H9 (cell line): ENCODE measurements around the gene IQSEC1. TPM values are rescaled to one million over a fixed set of nuclear protein-coding genes. Genes with fewer than 3 reads are reported as not detected.

Experiments
- DNase-seq: peaks from one replicate; pipeline ENCODE4 v3.0.0-alpha.2; 2017
- H2AFZ ChIP-seq: one replicate; pipeline ENCODE4 v1.6.1; 2013; ENCODE audit warnings: mild to moderate bottlenecking, low read length, control low read depth, moderate library complexity
- H2AK5ac ChIP-seq: 2 replicates; pipeline ENCODE4 v1.6.1; 2013; ENCODE audit warnings: low read length, control low read depth, mixed read lengths; ENCODE audit not compliant: insufficient read length
- H2BK120ac ChIP-seq: one replicate; pipeline ENCODE4 v1.6.1; 2013; ENCODE audit warnings: low read depth, mild to moderate bottlenecking, low read length, control low read depth, inconsistent platforms; ENCODE audit not compliant: poor library complexity, severe bottlenecking
- H2BK12ac ChIP-seq: 2 replicates; pipeline ENCODE4 v1.6.1; 2013; ENCODE audit warnings: low read length, control low read depth, mixed read lengths, low read depth; ENCODE audit not compliant: insufficient read length
- H2BK15ac ChIP-seq: 2 replicates; pipeline ENCODE4 v1.6.1; 2013; ENCODE audit warnings: low read depth, low read length, control low read depth
- H2BK20ac ChIP-seq: one replicate; pipeline ENCODE4 v1.6.1; 2013; ENCODE audit warnings: low read depth, mild to moderate bottlenecking, low read length, control low read depth, inconsistent platforms; ENCODE audit not compliant: poor library complexity, severe bottlenecking
- H2BK5ac ChIP-seq: 2 replicates; pipeline ENCODE4 v1.6.1; 2013; ENCODE audit warnings: low read length, control low read depth, mixed read lengths; ENCODE audit not compliant: insufficient read length
- H3K14ac ChIP-seq: 2 replicates; pipeline ENCODE4 v1.6.1; 2013; ENCODE audit warnings: low read length, control low read depth; ENCODE audit not compliant: insufficient read depth
- H3K18ac ChIP-seq: 2 replicates; pipeline ENCODE4 v1.6.1; 2013; ENCODE audit warnings: low read depth, mild to moderate bottlenecking, mixed read lengths, low read length, control low read depth; ENCODE audit not compliant: insufficient read length
- H3K23ac ChIP-seq: 2 replicates; pipeline ENCODE4 v1.6.1; 2013; ENCODE audit warnings: low read length, control low read depth, mixed read lengths, low read depth; ENCODE audit not compliant: insufficient read length
- H3K23me2 ChIP-seq: 2 replicates; pipeline ENCODE4 v1.6.1; 2013; ENCODE audit warnings: low read depth, mild to moderate bottlenecking, mixed read lengths, low read length, control low read depth; ENCODE audit not compliant: insufficient read length, poor library complexity, severe bottlenecking
- H3K27ac ChIP-seq: 2 replicates; pipeline ENCODE4 v1.5.1; 2013; ENCODE audit warnings: low read length, control low read depth, mixed read lengths, low read depth; ENCODE audit not compliant: insufficient read length
- H3K27me3 ChIP-seq: 2 replicates; pipeline ENCODE4 v1.6.1; 2013; ENCODE audit warnings: low read length, control low read depth, inconsistent platforms; ENCODE audit not compliant: insufficient read depth
- H3K4ac ChIP-seq: 2 replicates; pipeline ENCODE4 v1.6.1; 2013; ENCODE audit warnings: low read depth, mild to moderate bottlenecking, control low read depth, inconsistent platforms, low read length, moderate library complexity
- H3K4me1 ChIP-seq: 2 replicates; pipeline ENCODE4 v1.6.1; 2013; ENCODE audit warnings: low read length, control low read depth, inconsistent platforms; ENCODE audit not compliant: insufficient read depth
- H3K4me2 ChIP-seq: 2 replicates; pipeline ENCODE4 v1.6.1; 2013; ENCODE audit warnings: low read length, control low read depth, mixed read lengths; ENCODE audit not compliant: insufficient read length, insufficient read depth
- H3K56ac ChIP-seq: 2 replicates; pipeline ENCODE4 v1.6.1; 2013; ENCODE audit warnings: low read depth, mild to moderate bottlenecking, mixed read lengths, low read length, control low read depth; ENCODE audit not compliant: insufficient read length
- H3K79me1 ChIP-seq: 2 replicates; pipeline ENCODE4 v1.6.1; 2013; ENCODE audit warnings: low read depth, mild to moderate bottlenecking, moderate library complexity, low read length, control low read depth, inconsistent platforms; ENCODE audit not compliant: insufficient read depth, poor library complexity, severe bottlenecking
- H3K79me2 ChIP-seq: 2 replicates; pipeline ENCODE4 v1.6.1; 2013; ENCODE audit warnings: low read length, control low read depth, inconsistent platforms; ENCODE audit not compliant: insufficient read depth
- H3K9ac ChIP-seq: 2 replicates; pipeline ENCODE4 v1.6.1; 2013; ENCODE audit warnings: low read length, control low read depth, mixed read lengths; ENCODE audit not compliant: insufficient read length; ENCODE audit errors: extremely low read depth
- H3K9me3 ChIP-seq: one replicate; pipeline ENCODE4 v1.6.1; 2013; ENCODE audit warnings: low read depth, low read length, inconsistent platforms; ENCODE audit not compliant: control insufficient read depth
- H3T11ph ChIP-seq: one replicate; pipeline ENCODE4 v1.6.1; 2013; ENCODE audit warnings: mild to moderate bottlenecking, low read length, control low read depth, inconsistent platforms
- H4K20me1 ChIP-seq: one replicate; pipeline ENCODE4 v1.6.1; 2013; ENCODE audit not compliant: control insufficient read depth, insufficient read length, insufficient read depth
- H4K5ac ChIP-seq: 2 replicates; pipeline ENCODE4 v1.6.1; 2013; ENCODE audit warnings: low read depth, mild to moderate bottlenecking, mixed read lengths, low read length, control low read depth; ENCODE audit not compliant: insufficient read length
- H4K8ac ChIP-seq: replicated peaks from 2 replicates; pipeline ENCODE4 v1.6.1; 2013; ENCODE audit warnings: low read length, control low read depth, mixed read lengths, low read depth; ENCODE audit not compliant: insufficient read length
- H4K91ac ChIP-seq: 2 replicates; pipeline ENCODE4 v1.6.1; 2013; ENCODE audit warnings: low read depth, mild to moderate bottlenecking, moderate library complexity, mixed read lengths, low read length, control low read depth; ENCODE audit not compliant: insufficient read length
- H3K27ac Mint-ChIP-seq, 3 experiments: 2 replicates in 2 of 3; 3 replicates in 1 of 3; pipeline ENCODE4 v1.8.0; 2020 to 2021; ENCODE audit warnings: mixed read lengths in 3 of 3, mild to moderate bottlenecking in 1 of 3, moderate library complexity in 1 of 3
- H3K27me3 Mint-ChIP-seq: 2 replicates; pipeline ENCODE4 v1.8.0; 2021; ENCODE audit warnings: low read depth, mild to moderate bottlenecking, moderate library complexity, mixed read lengths
- H3K36me3 Mint-ChIP-seq, 3 experiments: 2 replicates in 2 of 3; 3 replicates in 1 of 3; pipeline ENCODE4 v1.8.0; 2020 to 2021; ENCODE audit warnings: low read depth in 3 of 3, mixed read lengths in 3 of 3; ENCODE audit not compliant: insufficient read depth in 1 of 3
- H3K4me1 Mint-ChIP-seq, 2 experiments: 2 replicates each; pipeline ENCODE4 v1.8.0; 2020; ENCODE audit warnings: mixed read lengths in 2 of 2
- H3K4me3 Mint-ChIP-seq, 2 experiments: 2 replicates in 1 of 2; 3 replicates in 1 of 2; pipeline ENCODE4 v1.8.0; 2020 to 2021; ENCODE audit warnings: mild to moderate bottlenecking in 2 of 2, mixed read lengths in 2 of 2, moderate library complexity in 1 of 2
- H3K9me3 Mint-ChIP-seq, 2 experiments: 2 replicates in 1 of 2; 3 replicates in 1 of 2; pipeline ENCODE4 v1.8.0; 2020; ENCODE audit warnings: mild to moderate bottlenecking in 2 of 2, mixed read lengths in 2 of 2, moderate library complexity in 1 of 2
- WGBS: extraction: QIAGEN DNeasy Blood & Tissue Kit; methylation state at CpG from one replicate; pipeline ENCODE4 v1.1.7; 2013; ENCODE audit warnings: missing lambda C conversion rate, low lambda C conversion rate, mixed read lengths; ENCODE audit not compliant: insufficient read length; ENCODE audit errors: extremely low coverage; 5-methylcytosine and 5-hydroxymethylcytosine counted together
- total RNA-seq: library from RNA; stranded (reverse); gene quantifications from 2 replicates; pipeline ENCODE4 v1.2.1, GENCODE V29; 2021
- TF ChIP-seq, protein P1 (sequence below): fragments of 200-600 bp; sonication (generic); conservative IDR thresholded peaks from 3 replicates; pipeline ENCODE4 v1.8.0; 2021; ENCODE audit warnings: antibody characterized with exemption, mild to moderate bottlenecking

The IQSEC1 gene
- total RNA-seq, 1 experiment from 2014 or later, result 19.1 TPM

DNA sequence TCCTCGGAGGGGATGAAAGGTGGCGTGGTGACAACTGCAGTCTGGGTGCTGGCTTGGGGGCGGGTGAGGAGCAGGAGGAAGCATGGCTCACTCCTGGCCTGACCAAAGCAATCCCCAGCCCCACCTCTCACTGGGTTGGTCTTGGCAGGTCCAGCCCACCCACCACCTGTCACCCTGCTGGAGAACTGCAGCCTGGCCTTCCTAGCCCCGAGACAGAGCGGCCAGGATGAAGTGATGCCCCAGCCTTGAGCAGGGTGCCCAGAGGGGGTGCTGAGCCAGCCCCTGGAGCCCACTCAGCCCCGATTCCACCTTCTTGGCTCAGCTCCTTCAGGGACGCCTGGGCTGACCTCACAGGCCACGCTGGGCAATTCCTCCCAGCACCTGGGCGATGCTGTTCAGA, 89.9 kb downstream of the IQSEC1 start:
- no peaks in the 10 kb centered on the region for H3K79me2 ChIP-seq
- no peaks in the 10 kb centered on the region for H3K9me3 ChIP-seq
- DNase-seq, result no peak
- H3K23me2 ChIP-seq, result no peaks in the 10 kb centered on the region
- H3K18ac ChIP-seq, result no peak overlapping the region
- WGBS, result no CpG with 5 or more reads among the region's 9 CpGs
- no peak overlapping the region for H4K5ac ChIP-seq
- no peaks in the 10 kb centered on the region for H3K27me3 ChIP-seq
- peaks cover 4 to 8% (median 4%) of the 10 kb centered on the region in 3 experiments; a peak in 6 of 7 replicates for H3K36me3 Mint-ChIP-seq
- H3K27ac Mint-ChIP-seq, result no peak overlapping the region
- no peak overlapping the region for H3K4me3 Mint-ChIP-seq
- no peak overlapping the region for H3K27ac ChIP-seq
- no peak overlapping the region for H4K91ac ChIP-seq
- no peak overlapping the region for H3K56ac ChIP-seq
- H4K20me1 ChIP-seq, result no peaks in the 10 kb centered on the region
- H3K9me3 Mint-ChIP-seq, result peaks cover 6 to 8% of the 10 kb centered on the region in 2 experiments; a peak in 3 of 5 replicates
- no peak overlapping the region for H2BK20ac ChIP-seq
- no peak overlapping the region for H3K9ac ChIP-seq
- H3K79me1 ChIP-seq, result no peaks in the 10 kb centered on the region
- no peak overlapping the region for H2AFZ ChIP-seq
- H3K4me1 Mint-ChIP-seq, result peaks cover 34 to 58% of the 10 kb centered on the region in 2 experiments
- TF ChIP-seq, protein P1, sequence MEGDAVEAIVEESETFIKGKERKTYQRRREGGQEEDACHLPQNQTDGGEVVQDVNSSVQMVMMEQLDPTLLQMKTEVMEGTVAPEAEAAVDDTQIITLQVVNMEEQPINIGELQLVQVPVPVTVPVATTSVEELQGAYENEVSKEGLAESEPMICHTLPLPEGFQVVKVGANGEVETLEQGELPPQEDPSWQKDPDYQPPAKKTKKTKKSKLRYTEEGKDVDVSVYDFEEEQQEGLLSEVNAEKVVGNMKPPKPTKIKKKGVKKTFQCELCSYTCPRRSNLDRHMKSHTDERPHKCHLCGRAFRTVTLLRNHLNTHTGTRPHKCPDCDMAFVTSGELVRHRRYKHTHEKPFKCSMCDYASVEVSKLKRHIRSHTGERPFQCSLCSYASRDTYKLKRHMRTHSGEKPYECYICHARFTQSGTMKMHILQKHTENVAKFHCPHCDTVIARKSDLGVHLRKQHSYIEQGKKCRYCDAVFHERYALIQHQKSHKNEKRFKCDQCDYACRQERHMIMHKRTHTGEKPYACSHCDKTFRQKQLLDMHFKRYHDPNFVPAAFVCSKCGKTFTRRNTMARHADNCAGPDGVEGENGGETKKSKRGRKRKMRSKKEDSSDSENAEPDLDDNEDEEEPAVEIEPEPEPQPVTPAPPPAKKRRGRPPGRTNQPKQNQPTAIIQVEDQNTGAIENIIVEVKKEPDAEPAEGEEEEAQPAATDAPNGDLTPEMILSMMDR, result no peak
- no peak overlapping the region for H2BK5ac ChIP-seq
- H2AK5ac ChIP-seq, result no peak overlapping the region
- H2BK15ac ChIP-seq, result no peak overlapping the region
- peaks cover 5% of the 10 kb centered on the region for H3K27me3 Mint-ChIP-seq
- H4K8ac ChIP-seq, result no peak overlapping the region
- H3K4me1 ChIP-seq, result no peaks in the 10 kb centered on the region
- H3T11ph ChIP-seq, result no peak overlapping the region
- H3K4me2 ChIP-seq, result no peak overlapping the region
- no peak overlapping the region for H3K23ac ChIP-seq
- no peak overlapping the region for H2BK120ac ChIP-seq
- H3K4ac ChIP-seq, result no peak overlapping the region
- no peak overlapping the region; the same call in 1 of the 2 replicates for H3K14ac ChIP-seq
- no peak overlapping the region for H2BK12ac ChIP-seq
